Measurements from ENCODE around the gene FAM135A.

FAM135A gene

DNA sequence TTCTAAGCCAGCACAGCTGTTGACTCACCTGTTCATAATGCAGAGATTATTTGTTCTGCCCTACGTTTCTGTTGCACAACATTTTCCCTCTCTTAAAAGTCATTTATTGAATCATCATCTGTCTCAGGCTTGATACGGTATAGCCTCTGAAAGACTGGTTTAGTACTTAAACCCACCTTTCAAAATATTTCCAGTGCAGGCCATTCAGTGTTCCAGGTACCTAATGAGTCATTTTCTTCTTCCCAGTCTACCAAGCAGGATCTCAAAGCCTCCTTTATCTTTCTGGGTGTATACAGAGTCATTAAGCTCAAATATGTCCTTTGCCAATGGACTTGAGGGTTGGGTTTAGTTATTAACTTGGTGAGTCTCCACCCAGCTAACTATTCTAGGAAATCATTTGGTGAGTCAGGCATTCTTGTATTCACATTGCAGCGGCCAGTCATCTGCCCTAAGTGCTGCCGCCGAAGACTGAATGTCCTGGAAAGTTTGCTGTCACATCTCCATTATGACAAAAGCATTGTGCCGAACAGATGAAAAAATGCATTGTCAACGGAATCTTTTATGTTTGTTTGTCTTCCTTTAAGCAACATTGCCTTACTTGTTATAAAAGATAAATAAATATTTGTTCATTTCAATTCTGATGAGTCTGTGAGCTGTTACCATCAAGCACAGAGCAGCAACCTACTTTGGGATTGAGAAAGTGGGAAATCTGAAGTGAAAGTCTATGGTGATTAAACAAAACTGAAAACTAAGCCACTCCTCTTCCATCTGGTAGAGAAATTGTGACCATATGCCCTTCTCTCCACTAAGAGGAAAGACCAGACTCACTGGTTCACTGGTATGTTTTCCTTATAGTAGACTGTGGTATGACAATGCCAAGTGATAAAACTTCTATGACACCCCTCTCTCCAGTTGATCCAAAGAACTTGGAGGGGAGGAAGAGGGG is 14.3 kb upstream of the FAM135A start:
- Histone ChIP-seq H3K36me3 (ENCODE audit: control insufficient read depth, insufficient read depth, low read length) (no peaks in the 10 kb centered on the region), H3K4me1 (ENCODE audit: control insufficient read depth, insufficient read depth, low read length) (peaks cover 29% of the 10 kb centered on the region), H3K9ac (ENCODE audit: low read length) (no peak overlapping the region), H3K9me3 (ENCODE audit: control insufficient read depth, low read length) (no peaks in the 10 kb centered on the region), H3K27me3 (ENCODE audit: control insufficient read depth, insufficient read depth, low read length) (no peaks in the 10 kb centered on the region), H3K4me3 (ENCODE audit: low read length) (no peak overlapping the region)

DNA sequence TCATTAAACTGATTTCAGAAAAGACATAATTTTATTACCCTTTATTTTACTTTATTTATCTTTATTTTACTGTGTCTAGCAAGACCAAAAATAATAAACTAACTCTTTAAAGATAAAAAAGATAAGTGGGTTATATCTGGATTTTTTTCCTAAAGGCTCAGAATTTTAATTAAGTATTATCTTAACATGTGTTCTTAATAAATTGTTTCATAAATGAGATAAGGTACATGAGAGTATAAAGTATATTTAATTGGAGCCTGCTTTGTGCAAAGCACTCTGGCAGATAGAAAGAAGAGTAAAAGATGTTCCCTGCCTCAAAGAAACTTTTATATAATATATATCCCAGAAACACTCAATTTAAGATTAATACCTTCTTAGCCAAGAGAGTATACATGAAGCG is 8.7 kb upstream of the FAM135A start:
- no peak overlapping the region for H3K4me3 ChIP-seq (ENCODE audit: low read length)
- no peaks in the 10 kb centered on the region for H3K27me3 ChIP-seq (ENCODE audit: control insufficient read depth, insufficient read depth, low read length)
- H3K36me3 ChIP-seq (ENCODE audit: control insufficient read depth, insufficient read depth, low read length) = no peaks in the 10 kb centered on the region
- no peak overlapping the region for H3K9ac ChIP-seq (ENCODE audit: low read length)
- H3K4me1 ChIP-seq (ENCODE audit: control insufficient read depth, insufficient read depth, low read length) = peaks cover 3% of the 10 kb centered on the region
- no peaks in the 10 kb centered on the region for H3K9me3 ChIP-seq (ENCODE audit: control insufficient read depth, low read length)

DNA sequence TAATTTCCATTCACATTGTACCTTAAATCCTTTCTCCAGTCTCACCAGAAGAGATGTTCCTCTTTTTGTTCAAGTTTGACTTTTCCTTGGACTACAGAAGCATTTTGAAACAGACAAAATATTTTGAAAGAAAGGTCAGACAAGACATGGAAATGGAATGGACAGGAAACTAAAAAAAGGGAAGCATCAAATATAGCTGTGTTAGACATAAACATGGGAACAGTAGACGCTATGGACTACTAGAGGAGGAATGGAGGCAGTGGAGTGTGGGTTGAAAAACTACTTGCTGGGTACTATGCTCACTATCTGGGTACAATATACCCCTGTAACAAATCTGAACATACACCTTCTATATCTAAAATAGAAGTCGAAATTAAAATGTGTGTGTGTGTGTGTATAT is 4.1 kb upstream of the FAM135A start:
- H3K9me3 ChIP-seq (ENCODE audit: control insufficient read depth, low read length) = no peaks in the 10 kb centered on the region

DNA sequence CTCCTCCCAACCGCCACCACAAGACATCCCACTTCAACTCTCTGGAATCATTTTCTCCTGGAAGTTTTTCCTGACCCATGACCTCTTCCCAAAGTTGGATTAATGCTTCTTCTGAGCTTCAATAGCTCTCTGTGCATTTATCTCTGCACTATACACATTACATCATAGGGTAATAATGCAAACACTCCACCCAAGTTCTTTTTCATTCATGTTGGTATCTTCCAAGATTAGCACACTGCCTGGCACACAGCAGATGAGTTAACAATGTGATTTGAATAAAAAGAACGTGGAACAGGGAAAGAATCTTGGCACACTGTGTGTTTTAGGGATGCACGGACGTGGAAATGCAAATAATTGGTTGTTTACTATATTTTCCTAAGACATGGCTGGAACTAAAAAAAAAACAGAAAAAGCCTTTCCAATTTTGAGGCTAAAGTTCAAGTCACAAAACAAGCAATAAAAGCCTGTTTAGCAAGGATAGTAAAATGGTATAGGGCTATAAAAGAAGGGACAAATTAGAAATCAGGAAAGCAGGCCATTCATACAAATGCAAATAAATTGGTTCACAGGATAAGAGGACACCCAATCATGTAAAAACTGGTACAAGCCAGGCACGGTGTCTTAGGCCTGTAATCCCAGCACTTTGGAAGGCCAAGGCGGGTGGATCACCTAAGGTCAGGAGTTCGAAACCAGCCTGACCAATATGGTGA is 1.6 kb upstream of the FAM135A start:
- no peaks in the 10 kb centered on the region for H3K9me3 ChIP-seq (ENCODE audit: control insufficient read depth, low read length)
- H3K4me3 ChIP-seq (ENCODE audit: low read length) = no peak overlapping the region
- H3K36me3 ChIP-seq (ENCODE audit: control insufficient read depth, insufficient read depth, low read length) = no peaks in the 10 kb centered on the region
- H3K4me1 ChIP-seq (ENCODE audit: control insufficient read depth, insufficient read depth, low read length) = peaks cover 11% of the 10 kb centered on the region
- no peak overlapping the region for H3K9ac ChIP-seq (ENCODE audit: low read length)
- H3K27me3 ChIP-seq (ENCODE audit: control insufficient read depth, insufficient read depth, low read length) = no peaks in the 10 kb centered on the region

More for the DNA sequence above, 4.1 kb upstream of the FAM135A start:
- no peak overlapping the region for H3K9ac ChIP-seq (ENCODE audit: low read length)
- H3K4me3 ChIP-seq (ENCODE audit: low read length) = no peak overlapping the region
- peaks cover 11% of the 10 kb centered on the region for H3K4me1 ChIP-seq (ENCODE audit: control insufficient read depth, insufficient read depth, low read length)
- H3K36me3 ChIP-seq (ENCODE audit: control insufficient read depth, insufficient read depth, low read length) = no peaks in the 10 kb centered on the region
- no peaks in the 10 kb centered on the region for H3K27me3 ChIP-seq (ENCODE audit: control insufficient read depth, insufficient read depth, low read length)

DNA sequence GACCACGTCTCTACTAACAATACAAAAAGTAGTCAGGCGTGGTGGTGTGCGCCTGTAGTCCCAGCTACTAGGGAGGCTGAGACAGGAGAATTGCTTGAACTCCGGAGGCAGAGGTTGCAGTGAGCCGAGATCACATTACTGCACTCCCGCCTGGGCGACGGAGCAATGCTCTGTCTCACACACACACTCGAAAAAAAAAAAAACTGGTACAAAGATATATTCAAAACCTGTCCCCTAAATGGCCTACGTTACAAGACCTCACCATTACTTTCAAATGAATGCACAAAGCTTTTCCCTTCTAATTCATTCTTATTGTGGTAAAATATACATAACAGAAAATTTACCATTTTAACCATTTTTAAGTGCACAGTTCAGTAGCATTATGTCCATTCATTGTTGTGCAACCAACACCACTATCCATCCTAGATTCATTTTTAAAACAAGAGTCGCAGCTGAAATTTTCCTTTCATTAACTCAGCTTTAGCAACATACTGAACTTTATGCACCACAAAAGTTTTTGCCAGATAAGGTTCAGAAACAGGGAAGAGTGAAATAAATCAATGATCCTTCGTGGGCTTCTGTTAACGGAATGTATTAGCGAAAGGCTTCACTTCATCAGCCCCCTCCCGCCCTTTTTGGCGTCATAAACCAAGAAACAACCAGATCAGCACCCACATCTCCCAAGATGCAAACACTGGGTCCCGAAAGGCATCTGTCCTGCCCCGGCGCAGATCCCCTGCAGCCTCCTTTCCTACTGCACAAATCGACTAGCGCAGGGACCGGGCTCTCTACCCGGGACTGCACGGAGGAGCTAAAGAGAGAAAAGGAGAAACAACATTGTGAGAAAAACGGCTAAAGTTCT is 825 bp upstream of the FAM135A start:
- Histone ChIP-seq H3K9ac (ENCODE audit: low read length) (peak overlapping the region; percentile 95), H3K4me1 (ENCODE audit: control insufficient read depth, insufficient read depth, low read length) (peaks cover 11% of the 10 kb centered on the region), H3K4me3 (ENCODE audit: low read length) (peak overlapping the region; percentile 94), H3K9me3 (ENCODE audit: control insufficient read depth, low read length) (no peaks in the 10 kb centered on the region), H3K36me3 (ENCODE audit: control insufficient read depth, insufficient read depth, low read length) (no peaks in the 10 kb centered on the region), H3K27me3 (ENCODE audit: control insufficient read depth, insufficient read depth, low read length) (no peaks in the 10 kb centered on the region)

DNA sequence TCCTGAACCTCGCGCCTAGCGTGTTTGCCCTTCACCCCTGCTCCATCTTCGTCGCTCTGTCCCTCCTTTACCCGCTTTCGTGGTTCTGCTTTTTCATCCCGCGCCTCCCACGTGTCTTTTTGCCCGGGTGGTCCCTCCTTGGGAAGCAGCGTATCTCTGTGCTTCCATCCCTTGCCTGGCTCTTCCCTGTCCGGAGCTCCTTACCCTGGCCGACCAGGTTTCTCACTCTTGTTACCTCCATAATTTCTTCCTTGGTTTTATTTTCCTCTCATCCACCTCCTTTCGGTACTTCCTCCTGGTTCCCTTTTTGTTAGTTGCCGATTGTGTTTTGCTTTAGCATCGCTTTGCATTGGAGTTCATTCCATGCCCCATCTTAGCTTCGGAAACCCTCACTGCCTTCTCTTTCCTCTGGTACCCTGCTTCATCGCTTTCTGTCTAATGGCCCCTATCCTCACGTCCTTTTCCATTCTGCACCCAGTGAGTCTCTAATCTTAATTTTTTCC is 735 bp downstream of the FAM135A start:
- Histone ChIP-seq H3K4me3 (ENCODE audit: low read length) (peak overlapping the region; percentile 48), H3K9ac (ENCODE audit: low read length) (peak overlapping the region; percentile 95), H3K4me1 (ENCODE audit: control insufficient read depth, insufficient read depth, low read length) (peaks cover 11% of the 10 kb centered on the region), H3K27me3 (ENCODE audit: control insufficient read depth, insufficient read depth, low read length) (no peaks in the 10 kb centered on the region), H3K36me3 (ENCODE audit: control insufficient read depth, insufficient read depth, low read length) (no peaks in the 10 kb centered on the region), H3K9me3 (ENCODE audit: control insufficient read depth, low read length) (no peaks in the 10 kb centered on the region)

DNA sequence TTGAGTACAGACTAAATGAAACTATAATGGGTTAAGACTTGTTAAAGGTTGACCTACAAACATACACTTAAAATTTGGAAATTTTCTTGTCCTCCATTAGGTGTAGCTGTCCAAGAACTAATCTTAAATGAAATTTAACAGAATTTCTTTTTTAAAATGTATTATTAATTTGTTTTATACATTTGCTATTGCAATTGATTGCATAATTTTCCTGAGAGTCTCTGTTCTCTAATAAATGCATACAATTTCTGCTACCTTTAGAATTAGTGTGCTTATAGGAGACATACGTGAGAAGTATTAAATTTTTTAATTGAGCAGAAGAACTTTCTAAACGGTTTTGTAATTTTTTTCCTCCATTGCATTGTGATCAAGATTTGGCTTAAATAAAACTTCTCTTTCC is 1.5 kb downstream of the FAM135A start:
- Histone ChIP-seq H3K4me3 (ENCODE audit: low read length) (no peak overlapping the region), H3K9ac (ENCODE audit: low read length) (peak overlapping the region; percentile 95), H3K4me1 (ENCODE audit: control insufficient read depth, insufficient read depth, low read length) (peaks cover 11% of the 10 kb centered on the region), H3K9me3 (ENCODE audit: control insufficient read depth, low read length) (no peaks in the 10 kb centered on the region), H3K27me3 (ENCODE audit: control insufficient read depth, insufficient read depth, low read length) (no peaks in the 10 kb centered on the region), H3K36me3 (ENCODE audit: control insufficient read depth, insufficient read depth, low read length) (no peaks in the 10 kb centered on the region)

DNA sequence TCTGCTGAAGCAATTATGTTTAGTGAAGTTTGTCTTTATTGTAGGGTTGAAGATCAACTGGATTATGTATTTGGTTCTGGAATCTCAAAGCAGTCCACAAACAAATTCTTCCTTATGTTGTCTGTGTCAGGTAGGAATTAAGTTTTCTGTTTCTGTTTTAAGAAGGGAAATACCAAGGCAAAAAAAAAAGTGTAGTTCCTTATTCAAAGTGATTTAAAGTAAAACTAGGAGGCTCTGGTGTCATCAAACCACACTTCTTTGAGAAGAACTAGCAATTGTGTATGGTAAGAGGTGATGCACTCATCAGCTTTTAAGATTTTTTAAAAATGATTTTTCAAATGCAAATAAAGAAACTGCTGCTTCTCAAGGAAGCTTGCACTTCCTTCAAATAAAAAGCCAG is 1.9 kb downstream of the FAM135A start:
- Histone ChIP-seq H3K9ac (ENCODE audit: low read length) (peak overlapping the region; percentile 52), H3K27me3 (ENCODE audit: control insufficient read depth, insufficient read depth, low read length) (no peaks in the 10 kb centered on the region), H3K9me3 (ENCODE audit: control insufficient read depth, low read length) (no peaks in the 10 kb centered on the region), H3K4me3 (ENCODE audit: low read length) (no peak overlapping the region), H3K4me1 (ENCODE audit: control insufficient read depth, insufficient read depth, low read length) (peaks cover 11% of the 10 kb centered on the region), H3K36me3 (ENCODE audit: control insufficient read depth, insufficient read depth, low read length) (no peaks in the 10 kb centered on the region)

DNA sequence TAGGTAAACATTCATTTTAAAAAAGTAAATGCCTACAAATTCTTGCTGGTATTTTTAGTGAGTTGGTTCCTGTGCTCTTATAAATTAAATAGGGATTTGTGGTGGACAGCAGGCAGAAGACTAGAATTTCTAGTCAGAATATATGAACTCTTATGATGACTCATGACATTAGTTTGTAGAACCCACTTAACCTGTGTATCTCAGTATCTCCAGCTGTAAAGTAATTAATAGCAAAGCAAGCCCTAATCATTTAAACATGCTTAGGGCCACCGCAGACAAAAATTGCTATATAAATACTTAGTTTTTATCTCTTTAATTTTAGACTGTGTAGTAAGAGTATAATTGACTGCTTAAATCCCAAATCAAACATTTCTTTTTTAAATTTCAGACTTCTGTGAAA is 2.4 kb downstream of the FAM135A start:
- H3K9ac ChIP-seq (ENCODE audit: low read length) = peak overlapping the region; percentile 19
- no peak overlapping the region for H3K4me3 ChIP-seq (ENCODE audit: low read length)
- no peaks in the 10 kb centered on the region for H3K36me3 ChIP-seq (ENCODE audit: control insufficient read depth, insufficient read depth, low read length)
- no peaks in the 10 kb centered on the region for H3K27me3 ChIP-seq (ENCODE audit: control insufficient read depth, insufficient read depth, low read length)
- H3K9me3 ChIP-seq (ENCODE audit: control insufficient read depth, low read length) = no peaks in the 10 kb centered on the region
- H3K4me1 ChIP-seq (ENCODE audit: control insufficient read depth, insufficient read depth, low read length) = peaks cover 11% of the 10 kb centered on the region

DNA sequence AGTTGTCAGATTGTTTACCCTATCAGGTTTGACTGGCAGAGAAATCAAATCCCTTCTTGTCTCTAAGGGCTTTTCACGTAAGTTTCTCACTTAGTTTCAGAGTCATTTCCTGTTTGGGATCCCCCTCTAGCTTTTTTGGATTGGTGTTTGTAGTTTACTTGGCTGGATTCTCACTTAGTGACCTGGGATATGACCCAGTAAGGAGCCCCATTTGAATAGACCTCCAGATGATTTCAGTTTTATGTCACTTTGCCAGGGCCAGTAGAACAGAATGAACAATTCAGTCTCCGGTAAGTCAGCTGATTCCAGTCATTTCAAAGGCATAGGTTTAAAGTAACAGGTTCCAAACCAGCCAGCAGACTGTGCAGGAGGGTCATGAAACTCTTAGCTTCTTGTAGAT is 8.2 kb downstream of the FAM135A start:
- Histone ChIP-seq H3K36me3 (ENCODE audit: control insufficient read depth, insufficient read depth, low read length) (no peaks in the 10 kb centered on the region), H3K9me3 (ENCODE audit: control insufficient read depth, low read length) (no peaks in the 10 kb centered on the region), H3K4me1 (ENCODE audit: control insufficient read depth, insufficient read depth, low read length) (peaks cover 10% of the 10 kb centered on the region), H3K4me3 (ENCODE audit: low read length) (no peak overlapping the region), H3K9ac (ENCODE audit: low read length) (no peak overlapping the region), H3K27me3 (ENCODE audit: control insufficient read depth, insufficient read depth, low read length) (no peaks in the 10 kb centered on the region)

DNA sequence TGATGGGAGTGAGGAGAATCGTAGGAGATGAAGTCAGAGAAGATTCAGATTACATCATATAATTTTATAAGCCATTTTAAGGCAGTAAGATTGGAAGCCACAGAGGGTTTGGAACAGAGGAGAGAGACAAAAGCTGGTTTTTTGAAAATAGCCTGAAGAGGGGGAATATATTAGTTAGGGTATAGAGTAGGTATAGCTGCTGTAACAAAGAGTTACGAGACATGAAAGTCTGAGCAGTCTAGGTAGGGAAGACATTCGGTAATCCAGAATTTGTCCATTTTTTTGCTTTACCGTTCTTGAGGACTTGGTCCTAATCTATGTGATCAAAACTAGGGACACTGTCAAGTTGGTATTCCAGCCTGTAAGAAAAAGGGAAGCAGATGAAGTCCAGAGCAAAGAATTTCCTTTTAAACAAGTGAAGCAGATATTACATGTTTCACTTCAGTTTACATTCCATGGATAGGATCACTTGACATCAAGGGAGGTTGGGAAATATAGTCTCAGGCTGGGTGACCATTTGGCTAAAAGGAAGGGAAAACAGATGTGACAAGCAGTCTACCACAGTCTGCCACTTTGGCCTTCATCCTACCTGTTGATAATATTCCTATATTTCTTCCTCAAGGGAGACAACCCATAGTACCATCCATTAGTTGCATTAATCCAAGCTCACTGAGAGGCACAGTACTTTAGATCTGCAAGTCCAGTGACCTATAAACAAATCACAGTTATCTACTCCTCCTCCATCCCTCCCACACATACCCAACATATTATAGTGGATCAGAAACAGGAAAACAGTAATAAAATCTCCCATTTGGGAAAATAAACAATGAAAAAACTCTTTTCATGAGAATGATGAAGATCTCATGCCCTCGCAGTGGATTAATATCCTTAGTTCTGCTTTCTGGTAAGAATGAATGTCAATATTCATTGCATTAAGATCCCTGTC is 10.2 kb downstream of the FAM135A start:
- no peak overlapping the region for H3K4me3 ChIP-seq (ENCODE audit: low read length)
- no peaks in the 10 kb centered on the region for H3K36me3 ChIP-seq (ENCODE audit: control insufficient read depth, insufficient read depth, low read length)
- H3K4me1 ChIP-seq (ENCODE audit: control insufficient read depth, insufficient read depth, low read length) = peaks cover 17% of the 10 kb centered on the region
- no peak overlapping the region for H3K9ac ChIP-seq (ENCODE audit: low read length)
- H3K9me3 ChIP-seq (ENCODE audit: control insufficient read depth, low read length) = no peaks in the 10 kb centered on the region
- H3K27me3 ChIP-seq (ENCODE audit: control insufficient read depth, insufficient read depth, low read length) = no peaks in the 10 kb centered on the region

Data from mucosa of stomach (tissue), 1 donor.